ENCODE measurements around the gene FCRL4. TPM values are rescaled to one million over a fixed set of nuclear protein-coding genes. Genes with fewer than 3 reads are reported as not detected.

The FCRL4 gene
- total RNA-seq, result not detected

DNA sequence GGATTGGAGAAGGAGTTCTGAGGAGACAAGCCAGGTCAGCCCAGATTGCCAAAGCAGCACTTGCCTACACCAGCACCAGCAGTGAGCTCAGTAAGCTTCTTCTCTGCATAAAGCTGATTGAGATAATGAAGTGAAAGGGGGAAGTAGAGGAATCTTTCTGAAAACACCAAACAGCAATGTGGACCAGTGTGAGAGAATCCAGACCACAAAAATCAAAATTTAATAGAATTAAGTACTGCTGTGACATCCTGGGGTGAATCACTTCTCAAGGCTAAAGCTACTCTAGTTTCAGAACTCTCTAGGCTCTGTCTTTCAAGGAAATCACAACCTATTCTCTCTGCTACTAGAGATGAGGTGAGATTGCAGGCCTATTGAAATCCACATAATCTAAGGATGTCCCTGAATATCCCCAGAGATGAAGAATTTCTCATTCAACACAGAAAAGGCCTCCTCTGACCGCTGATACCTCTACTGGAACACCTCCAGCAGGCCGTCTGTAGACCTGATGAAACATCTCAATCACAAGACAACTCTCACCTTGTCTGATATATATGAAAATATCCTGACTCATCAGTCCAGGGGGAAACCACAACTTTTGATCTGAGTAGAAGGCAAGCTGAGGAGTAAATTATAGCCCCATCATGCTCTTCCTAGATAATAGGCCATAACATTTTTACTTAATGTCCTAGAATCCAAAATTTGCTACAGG is at the start of gene FCRL4:
Gene FCRL4, minus strand, starts transcription at position 127 of the 709 bp plus-strand sequence. CDS start 141 bp downstream, outside the sequence.
- Mint-ChIP-seq H3K9me3 (no peaks in the 10 kb centered on the region), H3K27ac (no peak within 1 kb of the TSS), H3K4me1 (ENCODE audit: low read depth) (peaks cover 7% of the 10 kb centered on the region), H3K36me3 (ENCODE audit: insufficient read depth in 2 of 2) (no peaks in the 10 kb centered on the region), H3K4me3 (no peak within 1 kb of the TSS), H3K27me3 (ENCODE audit: low read depth) (peaks cover 12% of the 10 kb centered on the region)
- ATAC-seq (replicated peaks in 1 of 2) (peak; percentile 49 to 65), DNase-seq (no peak)

DNA sequence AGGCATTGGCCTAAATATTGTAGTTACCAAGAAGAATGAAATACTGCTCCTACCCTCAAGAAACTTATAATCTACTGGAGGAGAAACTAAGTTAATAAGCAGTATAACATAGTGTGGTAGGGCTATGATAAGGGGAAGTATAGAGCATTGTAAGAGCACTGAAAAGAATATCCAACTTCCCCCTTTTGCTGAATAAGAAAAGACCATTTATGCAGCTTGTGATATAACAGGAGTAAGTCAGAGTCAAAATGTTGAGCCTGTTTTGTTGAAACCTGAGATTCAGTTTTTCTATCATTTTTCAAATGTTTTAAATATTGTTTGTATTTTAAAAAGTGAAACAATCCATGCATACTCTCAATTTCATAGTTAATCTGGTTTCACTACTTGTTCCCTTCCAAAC is 48.3 kb upstream of the FCRL4 start:
- no peak for DNase-seq
- no peaks in the 10 kb centered on the region for H3K36me3 Mint-ChIP-seq (ENCODE audit: insufficient read depth in 2 of 2)
- H3K27ac Mint-ChIP-seq, result no peak overlapping the region
- H3K27me3 Mint-ChIP-seq (ENCODE audit: low read depth), result peaks cover 15% of the 10 kb centered on the region
- no peaks in the 10 kb centered on the region for H3K9me3 Mint-ChIP-seq
- H3K4me1 Mint-ChIP-seq (ENCODE audit: low read depth), result no peaks in the 10 kb centered on the region
- no peak for ATAC-seq (replicated peaks in 1 of 2)
- H3K4me3 Mint-ChIP-seq, result no peak overlapping the region

DNA sequence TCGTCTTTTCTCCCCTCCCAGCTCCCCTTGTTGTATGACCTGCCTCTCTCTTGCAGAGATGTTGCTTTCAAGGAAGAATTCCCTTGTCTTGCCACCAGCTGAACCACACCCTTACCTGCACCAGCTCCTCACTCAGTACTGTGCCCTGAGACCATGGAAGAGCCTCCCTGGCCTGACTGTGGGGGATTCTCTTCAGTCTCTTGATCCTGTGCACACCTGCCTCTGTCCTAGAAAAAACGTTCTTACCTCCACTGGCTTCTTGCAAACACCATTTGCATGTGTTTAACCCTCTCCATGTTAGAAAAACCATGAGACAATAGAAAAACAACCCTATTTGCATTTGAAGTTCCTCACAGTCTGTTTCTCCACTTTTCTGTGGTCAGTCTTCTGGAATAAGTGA is 43.3 kb upstream of the FCRL4 start:
- DNase-seq, result no peak

DNA sequence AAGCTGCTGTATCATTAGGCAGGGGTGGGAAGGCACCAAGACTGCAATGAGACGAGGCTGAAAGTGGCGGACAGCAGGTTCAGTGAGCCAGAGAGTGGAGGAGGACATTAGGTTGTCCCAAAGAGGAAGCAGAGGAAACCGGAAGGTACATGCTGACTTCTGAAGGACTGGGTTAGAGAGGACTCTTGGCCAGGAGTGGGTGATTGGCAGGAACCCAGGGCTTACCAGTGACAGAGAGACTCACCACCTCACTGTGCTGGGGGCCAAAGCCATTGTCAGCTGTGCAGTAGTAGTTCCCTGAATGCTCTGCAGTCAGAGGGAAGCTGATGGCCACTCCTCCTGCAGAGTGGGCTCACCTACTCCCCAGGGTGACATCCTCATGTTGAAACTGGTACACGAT is 41.9 kb upstream of the FCRL4 start:
- Mint-ChIP-seq H3K4me1 (ENCODE audit: low read depth) (no peaks in the 10 kb centered on the region), H3K27ac (no peak overlapping the region), H3K36me3 (ENCODE audit: insufficient read depth in 2 of 2) (no peaks in the 10 kb centered on the region), H3K27me3 (ENCODE audit: low read depth) (peaks cover 5% of the 10 kb centered on the region), H3K4me3 (no peak overlapping the region), H3K9me3 (no peaks in the 10 kb centered on the region)
- no peak for DNase-seq
- no peak for ATAC-seq (replicated peaks in 1 of 2)

More for the DNA sequence above, 43.3 kb upstream of the FCRL4 start:
- no peaks in the 10 kb centered on the region for H3K9me3 Mint-ChIP-seq
- no peak for ATAC-seq (replicated peaks in 1 of 2)
- no peak overlapping the region for H3K27ac Mint-ChIP-seq
- no peaks in the 10 kb centered on the region for H3K4me1 Mint-ChIP-seq (ENCODE audit: low read depth)
- H3K27me3 Mint-ChIP-seq (ENCODE audit: low read depth), result peaks cover 5% of the 10 kb centered on the region
- H3K36me3 Mint-ChIP-seq (ENCODE audit: insufficient read depth in 2 of 2), result no peaks in the 10 kb centered on the region
- no peak overlapping the region for H3K4me3 Mint-ChIP-seq

DNA sequence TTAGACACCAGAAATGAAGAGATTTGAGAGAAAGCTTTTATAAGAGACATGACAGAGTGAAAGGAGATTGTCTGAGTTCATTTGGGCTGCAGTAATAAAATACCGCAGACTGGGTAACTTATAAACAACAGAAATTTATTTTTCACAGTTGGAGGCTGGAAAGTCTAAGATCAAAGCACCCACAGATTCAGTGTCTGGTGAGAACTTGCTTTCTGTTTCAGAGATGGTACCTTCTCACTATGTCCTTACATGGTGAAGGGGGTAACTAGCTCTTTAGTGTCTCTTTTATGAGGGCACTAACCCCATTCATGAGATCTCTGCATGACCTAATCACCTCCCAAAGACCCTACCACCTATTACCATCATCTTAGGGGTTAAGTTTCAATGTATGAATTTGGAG is 30.9 kb upstream of the FCRL4 start:
- H3K27ac Mint-ChIP-seq, result no peak overlapping the region
- ATAC-seq (replicated peaks in 1 of 2) (no peak), DNase-seq (no peak)
- H3K9me3 Mint-ChIP-seq, result no peaks in the 10 kb centered on the region
- H3K27me3 Mint-ChIP-seq (ENCODE audit: low read depth), result peaks cover 12% of the 10 kb centered on the region
- H3K4me3 Mint-ChIP-seq, result no peak overlapping the region
- no peaks in the 10 kb centered on the region for H3K4me1 Mint-ChIP-seq (ENCODE audit: low read depth)
- no peaks in the 10 kb centered on the region for H3K36me3 Mint-ChIP-seq (ENCODE audit: insufficient read depth in 2 of 2)

DNA sequence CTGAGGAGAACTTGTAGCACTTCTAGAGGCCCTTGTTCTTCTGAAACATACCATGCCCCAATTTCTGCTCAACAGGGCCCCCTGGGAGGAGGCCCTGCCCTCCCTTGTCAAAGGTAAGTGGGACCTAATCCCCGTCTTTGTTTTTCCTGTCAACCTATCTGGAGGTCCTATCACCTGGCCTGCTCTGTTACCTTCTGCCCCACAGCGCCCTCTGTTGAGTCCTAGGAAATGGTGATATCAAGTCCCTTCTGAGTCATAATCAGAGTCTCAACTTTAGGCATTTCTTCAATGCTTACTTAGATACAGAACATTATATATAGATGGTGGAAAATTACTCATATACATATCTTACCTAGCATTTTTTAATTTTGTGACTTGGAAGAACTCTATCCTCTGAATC is 28.2 kb upstream of the FCRL4 start:
- DNase-seq (peak; percentile 24 to 37), ATAC-seq (replicated peaks in 1 of 2) (peak; percentile 32 to 71)
- Mint-ChIP-seq H3K27me3 (ENCODE audit: low read depth) (no peaks in the 10 kb centered on the region), H3K4me3 (no peak overlapping the region), H3K4me1 (ENCODE audit: low read depth) (no peaks in the 10 kb centered on the region), H3K9me3 (no peaks in the 10 kb centered on the region), H3K27ac (no peak overlapping the region), H3K36me3 (ENCODE audit: insufficient read depth in 2 of 2) (no peaks in the 10 kb centered on the region)

DNA sequence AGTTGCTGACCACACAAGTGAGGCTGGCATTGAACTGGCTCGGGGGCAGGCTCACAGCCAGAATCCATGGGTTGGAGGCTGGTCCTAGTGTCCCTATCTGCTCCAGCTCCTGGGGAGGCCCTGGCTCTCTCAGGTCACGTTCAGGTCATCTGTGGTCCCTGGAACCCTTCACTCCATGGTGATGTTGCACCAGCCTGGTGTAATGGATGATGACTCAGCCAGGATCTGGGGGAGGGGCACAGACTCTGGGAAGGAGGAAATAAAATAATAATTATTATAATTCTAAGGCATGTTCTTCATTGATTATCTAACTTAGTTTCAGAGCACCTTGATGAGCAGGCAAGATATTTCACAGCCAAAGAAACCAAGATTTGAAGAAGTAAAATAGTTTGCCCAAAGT is 26.6 kb upstream of the FCRL4 start:
- no peak overlapping the region for H3K4me3 Mint-ChIP-seq
- no peaks in the 10 kb centered on the region for H3K27me3 Mint-ChIP-seq (ENCODE audit: low read depth)
- DNase-seq (no peak), ATAC-seq (replicated peaks in 1 of 2) (no peak)
- H3K4me1 Mint-ChIP-seq (ENCODE audit: low read depth), result no peaks in the 10 kb centered on the region
- H3K36me3 Mint-ChIP-seq (ENCODE audit: insufficient read depth in 2 of 2), result no peaks in the 10 kb centered on the region
- no peaks in the 10 kb centered on the region for H3K9me3 Mint-ChIP-seq
- H3K27ac Mint-ChIP-seq, result no peak overlapping the region

DNA sequence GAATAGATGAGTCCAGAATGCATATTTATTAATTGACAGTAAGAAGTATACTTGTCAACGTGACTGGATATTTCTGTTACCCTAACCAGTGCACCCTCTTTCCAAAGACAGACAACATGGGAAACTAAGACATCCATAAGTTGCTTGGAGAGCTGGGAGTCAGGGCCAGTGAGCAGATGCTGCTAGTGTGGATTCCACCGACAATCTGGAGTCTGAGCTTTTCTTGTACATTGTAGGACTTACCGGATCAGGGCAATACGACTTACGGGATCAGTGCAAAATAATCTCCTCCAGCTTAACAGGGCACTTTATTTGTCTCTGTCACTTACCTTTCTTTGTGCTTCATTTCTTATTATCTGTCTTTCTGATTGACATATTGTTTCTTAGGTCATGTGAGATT is 24.6 kb upstream of the FCRL4 start:
- no peak overlapping the region for H3K4me3 Mint-ChIP-seq
- ATAC-seq (replicated peaks in 1 of 2) (no peak), DNase-seq (no peak)
- H3K27ac Mint-ChIP-seq, result no peak overlapping the region
- H3K27me3 Mint-ChIP-seq (ENCODE audit: low read depth), result no peaks in the 10 kb centered on the region
- no peaks in the 10 kb centered on the region for H3K9me3 Mint-ChIP-seq
- no peaks in the 10 kb centered on the region for H3K4me1 Mint-ChIP-seq (ENCODE audit: low read depth)
- H3K36me3 Mint-ChIP-seq (ENCODE audit: insufficient read depth in 2 of 2), result no peaks in the 10 kb centered on the region

DNA sequence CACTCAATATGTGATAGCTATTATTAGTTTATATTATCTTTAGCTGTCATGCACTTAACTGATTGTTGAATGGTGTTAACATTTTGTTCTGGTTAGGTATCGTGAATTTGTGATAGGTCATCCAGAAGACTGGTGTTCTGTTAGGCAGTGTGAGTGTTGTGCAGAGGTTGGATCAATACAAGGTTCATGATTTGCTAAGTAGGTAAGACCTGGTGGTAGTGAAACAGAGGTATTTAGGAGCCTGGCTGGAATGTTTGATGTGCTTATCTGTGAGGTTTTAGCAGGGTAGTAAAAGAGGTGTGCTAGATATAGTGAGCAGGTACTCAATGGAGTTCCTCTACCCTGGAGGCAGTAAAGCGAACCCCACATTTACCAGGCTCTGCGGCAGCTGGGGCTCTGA is 20.3 kb upstream of the FCRL4 start:
- Mint-ChIP-seq H3K36me3 (ENCODE audit: insufficient read depth in 2 of 2) (no peaks in the 10 kb centered on the region), H3K27ac (no peak overlapping the region), H3K4me1 (ENCODE audit: low read depth) (no peaks in the 10 kb centered on the region), H3K4me3 (no peak overlapping the region), H3K27me3 (ENCODE audit: low read depth) (no peaks in the 10 kb centered on the region), H3K9me3 (no peaks in the 10 kb centered on the region)
- DNase-seq, result no peak
- ATAC-seq (replicated peaks in 1 of 2), result no peak

DNA sequence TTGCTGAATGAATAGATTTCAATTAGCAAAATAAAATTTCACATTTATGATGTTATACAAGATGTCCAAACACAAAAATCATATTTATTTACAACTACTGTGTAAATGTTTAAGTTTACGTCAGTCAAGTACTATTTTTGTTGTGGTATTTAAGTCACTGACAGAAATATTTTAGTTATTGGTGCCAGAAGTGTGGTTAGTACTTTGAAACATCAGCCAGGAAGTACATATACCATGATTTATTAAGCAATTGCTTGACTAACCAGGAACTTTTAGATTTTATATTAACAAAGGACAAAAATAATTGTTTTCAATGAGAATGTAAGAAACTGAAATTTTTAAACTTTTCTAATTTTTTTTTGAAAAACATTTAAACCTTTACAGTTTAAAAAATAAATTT is 2.4 kb upstream of the FCRL4 start:
- no peak overlapping the region for H3K4me3 Mint-ChIP-seq
- H3K27me3 Mint-ChIP-seq (ENCODE audit: low read depth), result peaks cover 12% of the 10 kb centered on the region
- ATAC-seq (replicated peaks in 1 of 2) (no peak), DNase-seq (no peak)
- no peak overlapping the region for H3K27ac Mint-ChIP-seq
- peaks cover 7% of the 10 kb centered on the region for H3K4me1 Mint-ChIP-seq (ENCODE audit: low read depth)
- no peaks in the 10 kb centered on the region for H3K9me3 Mint-ChIP-seq
- no peaks in the 10 kb centered on the region for H3K36me3 Mint-ChIP-seq (ENCODE audit: insufficient read depth in 2 of 2)

DNA sequence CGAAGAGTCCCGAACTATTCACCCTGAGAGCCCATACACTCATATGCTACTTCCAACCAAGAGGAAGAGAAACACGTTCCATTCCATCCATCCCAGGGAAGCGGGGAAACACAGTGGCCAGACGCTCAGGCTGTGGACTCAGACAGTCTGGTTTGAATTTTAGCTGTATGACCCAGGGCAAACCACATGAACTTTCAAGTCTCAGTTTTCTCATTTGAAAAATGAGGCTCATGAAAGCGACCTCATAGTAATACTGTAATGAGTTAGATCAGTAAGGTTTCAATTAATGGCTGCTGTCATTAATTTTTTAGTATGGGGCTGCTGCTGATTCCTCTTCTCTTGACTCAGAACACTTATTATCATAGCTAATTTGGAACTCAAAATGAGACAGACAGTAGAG is 1.5 kb downstream of the FCRL4 start:
- Mint-ChIP-seq H3K4me1 (ENCODE audit: low read depth) (peaks cover 7% of the 10 kb centered on the region), H3K36me3 (ENCODE audit: insufficient read depth in 2 of 2) (no peaks in the 10 kb centered on the region), H3K27ac (no peak overlapping the region), H3K4me3 (no peak overlapping the region), H3K27me3 (ENCODE audit: low read depth) (peaks cover 6% of the 10 kb centered on the region), H3K9me3 (no peaks in the 10 kb centered on the region)
- DNase-seq, result no peak
- ATAC-seq (replicated peaks in 1 of 2), result no peak

DNA sequence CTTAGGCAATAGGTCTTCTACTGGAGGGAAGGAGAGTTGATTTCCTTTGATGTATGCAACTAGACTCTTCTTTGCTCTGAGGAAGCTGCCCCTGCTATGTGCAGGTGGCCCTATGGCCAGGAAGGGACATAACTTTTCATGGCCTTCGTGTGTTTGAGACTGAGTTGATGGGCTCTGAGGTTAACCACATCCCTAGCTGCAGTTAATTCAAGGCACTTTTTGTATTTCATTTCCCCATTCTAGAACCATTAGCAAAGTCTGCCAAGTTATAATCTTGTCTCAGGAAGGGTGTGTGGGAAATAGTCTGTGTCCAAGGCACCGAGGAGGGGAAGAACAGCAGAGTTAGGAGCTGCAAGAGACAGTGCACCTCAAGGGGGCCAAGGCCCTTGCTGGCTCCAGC is 2.5 kb downstream of the FCRL4 start:
- DNase-seq, result no peak
- Mint-ChIP-seq H3K4me3 (no peak overlapping the region), H3K27me3 (ENCODE audit: low read depth) (no peaks in the 10 kb centered on the region), H3K9me3 (no peaks in the 10 kb centered on the region), H3K27ac (no peak overlapping the region), H3K4me1 (ENCODE audit: low read depth) (peaks cover 7% of the 10 kb centered on the region), H3K36me3 (ENCODE audit: insufficient read depth in 2 of 2) (no peaks in the 10 kb centered on the region)
- ATAC-seq (replicated peaks in 1 of 2), result no peak

DNA sequence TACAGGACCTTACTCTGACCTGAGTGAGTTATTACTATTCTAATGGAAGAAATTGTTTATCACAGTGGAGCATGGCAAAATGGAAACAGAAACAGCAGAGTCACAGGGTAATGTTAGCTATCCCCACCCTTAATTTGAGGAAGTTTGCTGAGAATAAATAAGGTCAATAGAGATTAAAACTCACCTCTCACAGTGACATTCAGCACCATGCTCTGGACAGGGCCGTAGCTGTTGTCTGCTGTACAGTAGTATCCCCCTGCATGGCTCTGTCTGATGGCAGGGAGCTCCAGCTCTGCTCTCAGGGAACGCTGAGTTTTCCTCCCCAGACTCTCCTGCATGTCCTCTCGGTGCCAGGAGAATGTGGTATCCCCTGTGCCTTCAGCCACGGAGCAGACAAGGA is 11.9 kb downstream of the FCRL4 start:
- no peaks in the 10 kb centered on the region for H3K4me1 Mint-ChIP-seq (ENCODE audit: low read depth)
- no peak for DNase-seq
- no peaks in the 10 kb centered on the region for H3K9me3 Mint-ChIP-seq
- no peaks in the 10 kb centered on the region for H3K27me3 Mint-ChIP-seq (ENCODE audit: low read depth)
- H3K4me3 Mint-ChIP-seq, result no peak overlapping the region
- no peak overlapping the region for H3K27ac Mint-ChIP-seq
- H3K36me3 Mint-ChIP-seq (ENCODE audit: insufficient read depth in 2 of 2), result no peaks in the 10 kb centered on the region
- no peak for ATAC-seq (replicated peaks in 1 of 2)

DNA sequence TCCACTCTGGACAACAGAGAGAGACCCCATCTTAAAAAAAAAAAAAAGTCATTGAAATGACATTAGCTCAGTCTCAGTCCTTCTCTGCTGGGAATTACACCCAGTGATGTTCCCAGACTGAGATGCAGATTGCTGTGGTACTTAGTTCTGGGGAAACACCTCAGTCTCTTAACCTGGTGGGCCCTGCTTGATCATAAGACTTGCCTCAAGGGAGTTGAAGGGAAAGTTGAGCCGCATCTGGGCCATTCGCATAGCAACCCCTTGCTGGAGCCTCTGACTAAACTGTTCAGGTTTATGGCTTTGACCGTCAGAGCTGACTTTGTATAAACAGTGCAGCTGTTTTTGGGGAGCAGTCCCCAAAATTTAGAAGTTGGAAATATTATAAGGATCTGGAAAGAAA is 13.4 kb downstream of the FCRL4 start:
- DNase-seq, result no peak
- Mint-ChIP-seq H3K36me3 (ENCODE audit: insufficient read depth in 2 of 2) (no peaks in the 10 kb centered on the region), H3K4me1 (ENCODE audit: low read depth) (no peaks in the 10 kb centered on the region), H3K27ac (no peak overlapping the region), H3K4me3 (no peak overlapping the region), H3K27me3 (ENCODE audit: low read depth) (no peaks in the 10 kb centered on the region), H3K9me3 (no peaks in the 10 kb centered on the region)
- no peak for ATAC-seq (replicated peaks in 1 of 2)

Data from activated T-cell treated with anti-CD3 and anti-CD28 coated beads, Interleukin-2, amount 50 U/mL, for 72 hours (primary cell).